ENCODE measurements around the gene MOSPD2.

GRCh38 chrX:14875624-14876023, 2.4 kb downstream of the MOSPD2 start:
- TF ChIP-seq CTCF (IDR thresholded peaks at IDR 0.05) = no peak
- no peak for TF ChIP-seq EP300 (IDR thresholded peaks at IDR 0.05)
- TF ChIP-seq POLR2A (IDR thresholded peaks at IDR 0.05) = no peak
- TF ChIP-seq POLR2AphosphoS5 (IDR thresholded peaks at IDR 0.05) = no peak
